Lung (tissue), 12 donors: ENCODE results near the gene OAF. TPM values are rescaled to one million over a fixed set of nuclear protein-coding genes. Genes with fewer than 3 reads are reported as not detected.

Experiments used
- ATAC-seq: fragments of 200-7000 bp; cut with Tn5 transposase; one replicate; pipeline ENCODE4 v1.9.1; 2020; ENCODE audit warnings: moderate number of reproducible peaks; ENCODE audit not compliant: insufficient read depth, low FRiP score
- DNase-seq, 3 donors: peaks; one replicate each; pipeline ENCODE4 v3.0.0-alpha.2; 2013 to 2017
- H3K27ac ChIP-seq, 2 donors: one replicate each; pipeline ENCODE4 v1.5.1; 2013; ENCODE audit warnings: mild to moderate bottlenecking in 2 of 2, moderate library complexity in 2 of 2, control low read depth in 1 of 2, inconsistent platforms in 1 of 2, low read depth in 1 of 2, low read length in 1 of 2
- H3K27me3 ChIP-seq, 3 donors: one replicate each; pipeline ENCODE4 v1.5.1; 2013; ENCODE audit warnings: low read length in 2 of 3; ENCODE audit not compliant: control insufficient read depth in 3 of 3, insufficient read depth in 3 of 3
- H3K36me3 ChIP-seq, 4 donors: one replicate each; pipeline ENCODE4 v1.5.1; 2013; ENCODE audit warnings: low read length in 4 of 4, mild to moderate bottlenecking in 1 of 4, moderate library complexity in 1 of 4; ENCODE audit not compliant: control insufficient read depth in 4 of 4, insufficient read depth in 4 of 4
- H3K4me1 ChIP-seq, 5 donors: one replicate each; pipeline ENCODE4 v1.5.1; 2013; ENCODE audit warnings: low read length in 5 of 5, mild to moderate bottlenecking in 2 of 5, moderate library complexity in 1 of 5; ENCODE audit not compliant: control insufficient read depth in 5 of 5, insufficient read depth in 5 of 5
- H3K4me3 ChIP-seq: one replicate; pipeline ENCODE4 v1.5.1; 2013; ENCODE audit warnings: mild to moderate bottlenecking, control low read depth, moderate library complexity
- H3K9ac ChIP-seq, 2 donors: one replicate each; pipeline ENCODE4 v1.5.1; 2013; ENCODE audit warnings: low read length in 2 of 2, control low read depth in 1 of 2; ENCODE audit not compliant: insufficient read depth in 1 of 2
- H3K9me3 ChIP-seq, 4 donors: one replicate each; pipeline ENCODE4 v1.5.1; 2013; ENCODE audit warnings: low read length in 3 of 4, mild to moderate bottlenecking in 1 of 4, moderate library complexity in 1 of 4; ENCODE audit not compliant: control insufficient read depth in 4 of 4, insufficient read depth in 3 of 4
- CTCF ChIP-seq: IDR thresholded peaks from 2 replicates; pipeline ENCODE4 v1.5.1; 2012; ENCODE audit warnings: mild to moderate bottlenecking; ENCODE audit errors: control extremely low read depth, extremely low read depth
- WGBS, 2 donors: extraction: QIAGEN DNeasy Blood & Tissue Kit; methylation state at CpG; one replicate each; pipeline ENCODE4 v1.1.7; 2013; 5-methylcytosine and 5-hydroxymethylcytosine counted together
- polyA plus RNA-seq, 2 donors: library from polyadenylated mRNA; stranded (reverse); fragments of 200-250 nt; gene quantifications; one replicate each; pipeline ENCODE4 v1.2.1, GENCODE V29; 2013
- total RNA-seq, 2 donors: library from RNA; depleted of rRNA in 1 of 2; stranded (reverse); fragments of >200 nt in 1 of 2; gene quantifications; one replicate each; pipeline ENCODE4 v1.2.1, GENCODE V29; 2014 to 2021
- donor health status: control.
- donor health status: control.
- donor health status: Bipolar disorder and iron deficiency.
- donor health status: healthy.
- donor health status: DM: yes; HTN: yes; CAD: no.

The OAF gene
- total and polyA plus RNA-seq, 4 donors: 7.7 to 27.4 (median 12.0) TPM

DNA sequence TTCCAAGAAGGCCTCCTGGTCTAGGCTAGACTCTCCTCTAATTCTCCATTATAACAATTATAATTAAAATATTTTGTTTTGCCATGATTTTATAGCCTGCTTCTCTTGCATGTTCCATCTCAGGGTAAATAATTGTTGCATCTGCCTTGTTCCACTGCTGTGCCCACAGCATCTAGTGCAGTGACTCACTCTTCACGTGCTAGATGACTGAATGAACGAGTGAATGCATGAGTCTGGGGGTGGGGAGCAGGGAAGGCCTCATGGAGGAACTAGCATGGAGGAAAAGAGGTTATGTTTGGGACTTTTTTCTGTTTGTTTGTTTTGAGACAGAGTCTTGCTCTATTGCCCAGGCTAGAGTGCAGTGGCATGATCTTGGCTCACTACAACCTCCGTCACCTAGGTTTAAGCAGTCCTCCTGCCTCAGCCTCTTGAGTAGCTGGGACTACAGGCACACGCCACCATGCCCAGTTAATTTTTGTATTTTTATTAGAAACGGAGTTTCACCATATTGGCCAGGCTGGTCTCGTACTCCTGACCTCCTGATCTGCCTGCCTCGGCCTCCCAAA, 5.2 kb upstream of the OAF start:
- Histone ChIP-seq H3K4me3 (no peak overlapping the region), H3K36me3 (no peaks in the 10 kb centered on the region), H3K27ac (no peak overlapping the region), H3K9me3 (peaks cover 0 to 2% (median 0%) of the 10 kb centered on the region in 4 donors), H3K27me3 (no peaks in the 10 kb centered on the region), H3K9ac (no peak overlapping the region), H3K4me1 (peaks cover 0 to 32% (median 13%) of the 10 kb centered on the region in 5 donors)
- ATAC-seq: no peak
- TF ChIP-seq CTCF: no peak
- no peak for DNase-seq
- WGBS, 2 donors: 86 to 93% methylated on average over 7 of the region's 7 CpGs

GRCh38 chr11:120207512-120207911, 3.3 kb upstream of the OAF start:
- Histone ChIP-seq H3K4me1 (peaks cover 0 to 32% (median 13%) of the 10 kb centered on the region in 5 donors), H3K27ac (no peak overlapping the region), H3K27me3 (no peaks in the 10 kb centered on the region), H3K9ac (no peak overlapping the region), H3K36me3 (no peaks in the 10 kb centered on the region), H3K4me3 (no peak overlapping the region), H3K9me3 (no peaks in the 10 kb centered on the region)
- 87 to 88% methylated on average over 7 of the region's 7 CpGs for WGBS, 2 donors
- DNase-seq (peak in 2 of 3 donors; percentile 47 to 58), ATAC-seq (no peak)
- no peak for TF ChIP-seq CTCF

GRCh38 chr11:120208001-120208441, 2.8 kb upstream of the OAF start:
- no peak for TF ChIP-seq CTCF
- H3K4me3 ChIP-seq: no peak overlapping the region
- no peaks in the 10 kb centered on the region for H3K27me3 ChIP-seq
- no peak overlapping the region for H3K9ac ChIP-seq
- no peaks in the 10 kb centered on the region for H3K36me3 ChIP-seq
- no peak overlapping the region for H3K27ac ChIP-seq
- no peak for ATAC-seq
- 21 to 33% methylated on average over 13 of the region's 13 CpGs for WGBS, 2 donors
- H3K9me3 ChIP-seq: no peaks in the 10 kb centered on the region
- DNase-seq: peak in 2 of 3 donors; percentile 44 to 48
- H3K4me1 ChIP-seq: peaks cover 0 to 37% (median 13%) of the 10 kb centered on the region in 5 donors

GRCh38 chr11:120208777-120209176, 2.1 kb upstream of the OAF start:
- peak overlapping the region in 1 of 2 donors; percentile 34 for H3K27ac ChIP-seq
- ATAC-seq: no peak
- DNase-seq: peak in 2 of 3 donors; percentile 45 to 56

More at GRCh38 chr11:120208777-120209176, 2.1 kb upstream of the OAF start:
- H3K27me3 ChIP-seq: no peaks in the 10 kb centered on the region
- H3K9ac ChIP-seq: no peak overlapping the region
- no peaks in the 10 kb centered on the region for H3K36me3 ChIP-seq
- WGBS, 2 donors: 15 to 37% methylated on average over 6 of the region's 6 CpGs
- no peak overlapping the region for H3K4me3 ChIP-seq
- no peaks in the 10 kb centered on the region for H3K9me3 ChIP-seq
- peaks cover 0 to 38% (median 10%) of the 10 kb centered on the region in 5 donors for H3K4me1 ChIP-seq
- no peak for TF ChIP-seq CTCF
